ENCODE data around the gene ZSCAN22. TPM values are rescaled to one million over a fixed set of nuclear protein-coding genes. Genes with fewer than 3 reads are reported as not detected.
"Not testable (repeated sequence)": the region's sequence is repeated elsewhere in the genome, so short reads cannot be mapped to it uniquely, and the experiment has no call there.

The ZSCAN22 gene
- total and polyA plus RNA-seq, 2 of the 4 experiments (the other 2 are of a cell fraction), result 2.2 to 2.5 TPM

- in situ Hi-C loops (cut with MboI; ENCODE audit: low sequenced_read_pairs); H4K91ac ChIP-seq (ENCODE audit: insufficient read depth, low read depth, low read length); H3K18ac ChIP-seq (ENCODE audit: low read depth, low read length); H4K5ac ChIP-seq (ENCODE audit: low read depth, low read length); dilution Hi-C loops (cut with HindIII; ENCODE audit: low sequenced_read_pairs, unreplicated experiment); DNase-seq; H4K20me1 ChIP-seq (ENCODE audit: insufficient read depth, low read length); intact Hi-C loops (cut with micrococcal nuclease); H3K9me3 ChIP-seq (ENCODE audit: control insufficient read depth, insufficient read depth, low read length); CTCF ChIA-PET; H2AK5ac ChIP-seq (ENCODE audit: low read depth, low read length); H3K56ac ChIP-seq (ENCODE audit: extremely low read depth, insufficient read depth, low read length); H3K9me1 ChIP-seq (ENCODE audit: insufficient read depth, low read length); H2BK15ac ChIP-seq (ENCODE audit: low read depth, low read length); H3K4me1 ChIP-seq (ENCODE audit: control insufficient read depth, insufficient read depth, low read length); H3K27me3 ChIP-seq (ENCODE audit: control insufficient read depth, insufficient read depth, low read length); H2BK20ac ChIP-seq (ENCODE audit: low read depth, low read length); BruUV-seq (replicated peaks); H2BK120ac ChIP-seq (ENCODE audit: low read depth, low read length); H2BK5ac ChIP-seq (ENCODE audit: low read depth, low read length, poor library complexity, severe bottlenecking); H2AK9ac ChIP-seq (replicated peaks; ENCODE audit: low read depth, low read length, poor library complexity); H3K36me3 ChIP-seq (ENCODE audit: control insufficient read depth, insufficient read depth, low read length): not testable (repeated sequence)
- peak overlapping the region; percentile 99 for H2AFZ ChIP-seq (replicated peaks; ENCODE audit: low read length, poor library complexity)
- POLR2A ChIA-PET (ENCODE audit: unreplicated experiment), result interaction anchor here (1.2 to 1.4 kb wide), 2 partner anchors 14 to 18 kb away, joined by 3 to 5 read pairs; partner anchors contain the start of gene ZNF497
- peak overlapping the region; percentile 22; the same call in 1 of the 2 replicates for H3K23ac ChIP-seq (ENCODE audit: low read depth, low read length)
- peak overlapping the region; percentile 66 for H3K4me3 ChIP-seq (ENCODE audit: insufficient read depth, low read depth, low read length)
- H3K4me2 ChIP-seq (ENCODE audit: low read depth, low read length), result peak overlapping the region; percentile 40
- peak overlapping the region; percentile 69 for H3K9ac ChIP-seq (ENCODE audit: low read depth, low read length)
- peak; percentile 1; the same call in 1 of the 2 replicates for ATAC-seq (ENCODE audit: low read depth)
- peak overlapping the region; percentile 74 for H3K14ac ChIP-seq (replicated peaks; ENCODE audit: low read depth, low read length)
- peak overlapping the region; percentile 57 for H3K27ac ChIP-seq (ENCODE audit: insufficient read depth, low read length)
- peak overlapping the region; percentile 72; the same call in 1 of the 2 replicates for H3K4ac ChIP-seq (ENCODE audit: low read depth, low read length)
- H3K79me1 ChIP-seq (ENCODE audit: low read depth in 1 of 2, low read length in 2 of 2), result peaks cover 12 to 51% of the 10 kb centered on the region in 2 experiments
- peak overlapping the region in 1 of 2 experiments; percentile 85; a peak in 3 of 4 replicates for H4K8ac ChIP-seq (ENCODE audit: low read depth in 2 of 2, low read length in 2 of 2)
- WGBS, 2 experiments (ENCODE audit: extremely low coverage in 2 of 2, insufficient read length in 1 of 2), result no CpG with 5 or more reads among the region's 12 CpGs
Observed at GRCh38 chr19:58348080-58348479, 21.3 kb downstream of the ZSCAN22 start.
